GM23338 (cell line): ENCODE measurements around the gene EGFR. TPM values are rescaled to one million over a fixed set of nuclear protein-coding genes. Genes with fewer than 3 reads are reported as not detected.

Experiments
- ATAC-seq: fragments of 200-7000 bp; cut with Tn5 transposase; 3 replicates; pipeline ENCODE4 v1.9.1; 2020
- DNase-seq: peaks from one replicate; pipeline ENCODE4 v3.0.0-alpha.2; 2015; ENCODE audit warnings: low spot score
- H2AFZ ChIP-seq: fragments of 200-600 bp; sonication (generic); 2 replicates; pipeline ENCODE4 v1.8.0; 2016; ENCODE audit warnings: antibody characterized with exemption, mild to moderate bottlenecking, moderate library complexity
- H3F3A ChIP-seq: fragments of 200-600 bp; sonication (generic); replicated peaks from 2 replicates; pipeline ENCODE4 v1.8.0; 2017; ENCODE audit warnings: antibody characterized with exemption, mixed run types, low read depth
- H3K27ac ChIP-seq: fragments of 200-600 bp; sonication (generic); 2 replicates; pipeline ENCODE4 v1.6.1; 2016; ENCODE audit warnings: low read depth
- H3K27me3 ChIP-seq: fragments of 200-600 bp; sonication (generic); 2 replicates; pipeline ENCODE4 v1.8.0; 2016; ENCODE audit warnings: mild to moderate bottlenecking, mixed run types, moderate library complexity; ENCODE audit not compliant: insufficient read depth
- H3K36me3 ChIP-seq: fragments of 200-600 bp; sonication (generic); 2 replicates; pipeline ENCODE4 v1.8.0; 2016; ENCODE audit warnings: mild to moderate bottlenecking; ENCODE audit not compliant: insufficient read depth
- H3K4me1 ChIP-seq: fragments of 200-600 bp; sonication (generic); 2 replicates; pipeline ENCODE4 v1.8.0; 2016; ENCODE audit warnings: mild to moderate bottlenecking, moderate library complexity; ENCODE audit not compliant: insufficient read depth
- H3K4me2 ChIP-seq: fragments of 200-600 bp; sonication (generic); 2 replicates; pipeline ENCODE4 v1.7.1; 2017; ENCODE audit warnings: mixed run types
- H3K4me3 ChIP-seq: fragments of 200-600 bp; sonication (generic); 2 replicates; pipeline ENCODE4 v1.6.1; 2016; ENCODE audit warnings: mixed run types
- H3K79me2 ChIP-seq: fragments of 200-600 bp; sonication (generic); replicated peaks from 2 replicates; pipeline ENCODE4 v1.8.0; 2017; ENCODE audit warnings: mild to moderate bottlenecking; ENCODE audit not compliant: insufficient read depth
- H3K9me2 ChIP-seq: fragments of 200-600 bp; sonication (generic); 2 replicates; pipeline ENCODE4 v1.8.0; 2017; ENCODE audit not compliant: insufficient read depth
- H4K20me1 ChIP-seq: fragments of 200-600 bp; sonication (generic); replicated peaks from 2 replicates; pipeline ENCODE4 v1.8.0; 2017; ENCODE audit warnings: mild to moderate bottlenecking; ENCODE audit not compliant: insufficient read depth
- H3K27ac Mint-ChIP-seq: 2 replicates; pipeline ENCODE4 v1.8.0; 2020; ENCODE audit warnings: inconsistent platforms, mild to moderate bottlenecking, moderate library complexity, mixed read lengths
- H3K27me3 Mint-ChIP-seq: 3 replicates; pipeline ENCODE4 v1.8.0; 2022; ENCODE audit warnings: low read depth, mild to moderate bottlenecking, moderate library complexity, mixed read lengths, inconsistent platforms; ENCODE audit not compliant: insufficient read depth, poor library complexity
- H3K36me3 Mint-ChIP-seq: 3 replicates; pipeline ENCODE4 v1.8.0; 2021; ENCODE audit warnings: low read depth, mild to moderate bottlenecking, inconsistent platforms, moderate library complexity, mixed read lengths
- H3K4me1 Mint-ChIP-seq: 3 replicates; pipeline ENCODE4 v1.8.0; 2020; ENCODE audit warnings: mild to moderate bottlenecking, inconsistent platforms, mixed read lengths
- H3K4me3 Mint-ChIP-seq: 3 replicates; pipeline ENCODE4 v1.8.0; 2021; ENCODE audit warnings: moderate library complexity, mild to moderate bottlenecking, inconsistent platforms, mixed read lengths
- H3K9me3 Mint-ChIP-seq: 3 replicates; pipeline ENCODE4 v1.8.0; 2020; ENCODE audit warnings: moderate library complexity, mild to moderate bottlenecking, inconsistent platforms, mixed read lengths
- CREB1 ChIP-seq: fragments of 250-450 bp; sonication (Bioruptor Pico); IDR thresholded peaks from 2 replicates; pipeline ENCODE4 v1.5.0; 2020; ENCODE audit warnings: low read depth, mild to moderate bottlenecking, moderate library complexity
- ETS1 ChIP-seq: IDR thresholded peaks from 2 replicates; pipeline ENCODE4 v1.6.1; 2016; ENCODE audit warnings: antibody characterized with exemption
- EZH2 ChIP-seq: fragments of 200-600 bp; sonication (generic); IDR thresholded peaks from one replicate; pipeline ENCODE4 v1.8.0; 2017; ENCODE audit warnings: antibody characterized with exemption, mild to moderate bottlenecking, low read depth; ENCODE audit not compliant: unreplicated experiment
- JUNB ChIP-seq: IDR thresholded peaks from one replicate; pipeline ENCODE4 v1.6.1; 2016; ENCODE audit warnings: antibody characterized with exemption; ENCODE audit not compliant: unreplicated experiment
- NANOG ChIP-seq: IDR thresholded peaks from 2 replicates; pipeline ENCODE4 v1.6.1; 2016; ENCODE audit warnings: antibody characterized with exemption, borderline replicate concordance
- STAT1 ChIP-seq: IDR thresholded peaks from one replicate; pipeline ENCODE4 v1.6.1; 2016; ENCODE audit warnings: antibody characterized with exemption; ENCODE audit not compliant: unreplicated experiment
- ZNF462 ChIP-seq: fragments of 250-450 bp; sonication (Bioruptor Pico); IDR thresholded peaks from 2 replicates; pipeline ENCODE4 v1.5.0; 2020; ENCODE audit warnings: mild to moderate bottlenecking, moderate library complexity
- polyA plus RNA-seq: library from polyadenylated mRNA; unstranded; fragments of >200 nt; fragmentation: Nextera tagmentation; extraction: Ambion mirVana; gene quantifications from 2 replicates; pipeline ENCODE4 v1.2.1, GENCODE V29; 2016
- total RNA-seq: library from RNA; depleted of rRNA; stranded (reverse); fragments of >200 nt; shearing (Covaris generic); gene quantifications from 2 replicates; pipeline ENCODE4 v1.2.3, GENCODE V29; 2014

The EGFR gene
- total and polyA plus RNA-seq, 2 experiments from 2014 or later: 1.5 to 4.5 TPM

- TF ChIP-seq ZNF462 (CRISPR knock-in tag): no peak
- TF ChIP-seq JUNB: no peak
Measured at GRCh38 chr7:55104123-55104522, 85.3 kb downstream of the EGFR start (continued).

DNA sequence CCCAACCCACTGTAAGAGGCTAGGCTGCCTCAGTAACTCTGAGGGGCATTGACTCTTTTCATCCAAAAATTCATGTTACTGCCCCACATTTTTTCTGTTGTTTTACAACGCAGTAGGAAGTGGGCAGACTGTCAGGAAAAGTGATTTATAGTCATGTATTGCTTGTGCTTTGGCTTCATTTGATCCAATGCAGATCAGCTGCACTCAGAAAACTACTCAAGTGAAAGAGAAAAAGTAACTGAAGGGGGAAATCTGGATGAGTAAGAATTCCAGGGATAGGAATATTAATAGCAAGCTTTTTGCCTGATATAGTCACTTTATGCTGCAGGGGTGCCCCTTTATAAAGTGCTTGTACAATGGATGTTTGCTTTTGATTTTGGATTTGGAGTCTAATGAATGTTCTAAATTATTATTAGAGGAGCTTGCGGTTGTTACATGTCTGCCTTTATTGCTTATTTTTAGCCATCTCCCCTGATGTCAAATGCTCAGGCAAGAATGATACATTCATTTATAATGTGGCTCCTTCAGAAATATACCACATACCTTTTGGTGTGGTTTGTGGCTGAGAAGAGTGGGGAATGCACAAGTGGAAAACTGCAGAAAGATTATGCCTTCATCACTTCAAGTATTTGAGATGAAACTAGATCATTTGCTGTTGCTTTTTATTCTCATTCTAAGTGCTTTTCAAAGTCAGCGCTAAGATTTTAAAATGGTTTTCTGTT lies 86.1 kb downstream of the EGFR start:
- no peak overlapping the region for H3K4me2 ChIP-seq
- H3K4me3 ChIP-seq: no peak overlapping the region
- Mint-ChIP-seq H3K27ac (no peak overlapping the region), H3K4me3 (no peak overlapping the region), H3K36me3 (no peaks in the 10 kb centered on the region), H3K9me3 (no peaks in the 10 kb centered on the region), H3K27me3 (peaks cover 4% of the 10 kb centered on the region), H3K4me1 (peaks cover 36% of the 10 kb centered on the region)
- H3K79me2 ChIP-seq: no peaks in the 10 kb centered on the region
- H3K4me1 ChIP-seq: peaks cover 27% of the 10 kb centered on the region
- 0 out of 2 replicates have a peak, but pooled peaks cover 5% of the 10 kb centered on the region for H3K9me2 ChIP-seq
- H4K20me1 ChIP-seq: no peaks in the 10 kb centered on the region
- ATAC-seq (no peak), DNase-seq (no peak)
- no peak overlapping the region for H2AFZ ChIP-seq
- H3K36me3 ChIP-seq: no peaks in the 10 kb centered on the region
- no peaks in the 10 kb centered on the region for H3F3A ChIP-seq
- H3K27ac ChIP-seq: no peak overlapping the region
- H3K27me3 ChIP-seq: no peaks in the 10 kb centered on the region
- no peak for TF ChIP-seq ZNF462 (CRISPR knock-in tag)
- no peak for TF ChIP-seq ETS1
- TF ChIP-seq EZH2: no peak
- no peak for TF ChIP-seq STAT1
- no peak for TF ChIP-seq NANOG
- no peak for TF ChIP-seq JUNB
- no peak for TF ChIP-seq CREB1 (CRISPR knock-in tag)
